WTC11 (cell line): ENCODE results near the gene CMBL. TPM values are rescaled to one million over a fixed set of nuclear protein-coding genes. Genes with fewer than 3 reads are reported as not detected.
A peak's percentile ranks its signal among the peaks of the same experiment; 100 is the strongest.

Source experiments
- ATAC-seq: fragments of 200-7000 bp; cut with Tn5 transposase; 2 replicates; pipeline ENCODE4 v1.10.0; 2021; ENCODE audit warnings: mild to moderate bottlenecking, moderate library complexity
- CTCF ChIA-PET: fragments of 300-600 bp; sonication (Branson Sonifier 250); formaldehyde crosslinking; loops from one replicate; lab custom pipeline; 2021; ENCODE audit warnings: antibody characterized with exemption; lab: Charles Lee
- POLR2A ChIA-PET: fragments of 350-600 bp; sonication (Branson Sonifier 250); formaldehyde crosslinking; loops from one replicate; lab custom pipeline; 2021; ENCODE audit warnings: antibody characterized with exemption; lab: Charles Lee
- DNase-seq: peaks from one replicate; pipeline ENCODE4 v3.0.0; 2021; ENCODE audit warnings: low spot score
- H3K27ac Mint-ChIP-seq: 2 replicates; pipeline ENCODE4 v1.8.0; 2021; ENCODE audit warnings: mixed read lengths
- H3K27me3 Mint-ChIP-seq: 2 replicates; pipeline ENCODE4 v1.8.0; 2021; ENCODE audit warnings: low read depth, mild to moderate bottlenecking, moderate library complexity, mixed read lengths
- H3K36me3 Mint-ChIP-seq: 2 replicates; pipeline ENCODE4 v1.8.0; 2021; ENCODE audit warnings: mixed read lengths
- H3K4me1 Mint-ChIP-seq: 2 replicates; pipeline ENCODE4 v1.8.0; 2022; ENCODE audit warnings: mixed read lengths
- H3K4me3 Mint-ChIP-seq: 2 replicates; pipeline ENCODE4 v1.8.0; 2021; ENCODE audit warnings: mild to moderate bottlenecking, moderate library complexity, mixed read lengths
- H3K9me3 Mint-ChIP-seq: 2 replicates; pipeline ENCODE4 v1.8.0; 2021; ENCODE audit warnings: mixed read lengths
- ATF1 ChIP-seq: sonication (generic); formaldehyde crosslinking; IDR thresholded peaks from 2 replicates; pipeline ENCODE4 v1.8.1; 2023; ENCODE audit warnings: mild to moderate bottlenecking, moderate library complexity, missing genetic modification reagents
- ATF6 ChIP-seq: sonication (generic); formaldehyde crosslinking; IDR thresholded peaks from 2 replicates; pipeline ENCODE4 v1.8.1; 2023; ENCODE audit warnings: mild to moderate bottlenecking, missing genetic modification reagents
- CDX4 ChIP-seq: fragments of 250-450 bp; sonication (Bioruptor Pico); IDR thresholded peaks from 2 replicates; pipeline ENCODE4 v1.9.0; 2021; ENCODE audit warnings: moderate library complexity, mild to moderate bottlenecking, inconsistent platforms, borderline replicate concordance
- E2F4 ChIP-seq: sonication (generic); formaldehyde crosslinking; IDR thresholded peaks from 2 replicates; pipeline ENCODE4 v1.8.1; 2022; ENCODE audit warnings: low read depth, mild to moderate bottlenecking, moderate library complexity, missing genetic modification reagents, borderline replicate concordance
- EMX1 ChIP-seq: fragments of 250-450 bp; sonication (Bioruptor Pico); IDR thresholded peaks from 2 replicates; pipeline ENCODE4 v1.8.0; 2021; ENCODE audit warnings: mild to moderate bottlenecking
- FOXP4 ChIP-seq: sonication (generic); formaldehyde crosslinking; IDR thresholded peaks from 2 replicates; pipeline ENCODE4 v1.8.0; 2022; ENCODE audit warnings: mild to moderate bottlenecking, missing genetic modification reagents
- JAZF1 ChIP-seq: fragments of 250-450 bp; sonication (Bioruptor Pico); IDR thresholded peaks from 2 replicates; pipeline ENCODE4 v1.9.0; 2021; ENCODE audit warnings: moderate library complexity, mild to moderate bottlenecking, inconsistent platforms
- MYBL2 ChIP-seq: sonication (generic); formaldehyde crosslinking; IDR thresholded peaks from 2 replicates; pipeline ENCODE4 v1.8.1; 2023; ENCODE audit warnings: mild to moderate bottlenecking, moderate library complexity, missing genetic modification reagents
- PRDM15 ChIP-seq: sonication (generic); formaldehyde crosslinking; IDR thresholded peaks from 2 replicates; pipeline ENCODE4 v1.8.0; 2022; ENCODE audit warnings: missing genetic modification reagents
- SOX15 ChIP-seq: fragments of 250-450 bp; sonication (Bioruptor Pico); IDR thresholded peaks from 2 replicates; pipeline ENCODE4 v1.9.0; 2021; ENCODE audit warnings: mild to moderate bottlenecking
- SP1 ChIP-seq: sonication (generic); formaldehyde crosslinking; conservative IDR thresholded peaks from 2 replicates; pipeline ENCODE4 v1.8.1; 2022; ENCODE audit warnings: missing genetic modification reagents
- TEAD1 ChIP-seq: sonication (generic); formaldehyde crosslinking; IDR thresholded peaks from 2 replicates; pipeline ENCODE4 v1.8.0; 2022; ENCODE audit warnings: mild to moderate bottlenecking, missing genetic modification reagents
- TP53 ChIP-seq: sonication (generic); formaldehyde crosslinking; IDR thresholded peaks from 2 replicates; pipeline ENCODE4 v1.8.1; 2023; ENCODE audit warnings: mild to moderate bottlenecking, missing genetic modification reagents
- ZMAT4 ChIP-seq: fragments of 250-450 bp; sonication (Bioruptor Pico); IDR thresholded peaks from 2 replicates; pipeline ENCODE4 v1.9.0; 2021; ENCODE audit warnings: mild to moderate bottlenecking
- ZNF219 ChIP-seq: sonication (generic); formaldehyde crosslinking; IDR thresholded peaks from 2 replicates; pipeline ENCODE4 v1.8.0; 2023; ENCODE audit warnings: missing genetic modification reagents, mild to moderate bottlenecking, borderline replicate concordance
- total RNA-seq: library from RNA; stranded (reverse); gene quantifications from 3 replicates; pipeline ENCODE4 v1.2.3, GENCODE V29; 2021

CMBL gene
- total RNA-seq, 1 experiment from 2014 or later: 34.0 TPM

- TF ChIP-seq CDX4 (no peak), FOXP4 (CRISPR knock-in tag) (no peak)
These were observed 15.9 kb downstream of the CMBL start (continued) for GRCh38 chr5:10291692-10292339.

GRCh38 chr5:10290438-10290837 lies 17.3 kb downstream of the CMBL start:
- no peak for ATAC-seq
- no peak for TF ChIP-seq ATF6
- TF ChIP-seq, all 79 proteins: peak for 0
- Mint-ChIP-seq H3K27ac (0 out of 2 replicates have a peak overlapping the region, but pooled peaks have one; percentile 0), H3K27me3 (no peaks in the 10 kb centered on the region), H3K4me1 (peaks cover 14% of the 10 kb centered on the region), H3K9me3 (peaks cover 9% of the 10 kb centered on the region), H3K36me3 (peaks cover 37% of the 10 kb centered on the region), H3K4me3 (no peak overlapping the region)
- POLR2A ChIA-PET: no interaction called here
- no peak for DNase-seq
- CTCF ChIA-PET: no interaction called here

GRCh38 chr5:10289991-10290390 lies 17.7 kb downstream of the CMBL start:
- no peak overlapping the region for H3K27ac Mint-ChIP-seq
- H3K4me3 Mint-ChIP-seq: no peak overlapping the region
- H3K27me3 Mint-ChIP-seq: no peaks in the 10 kb centered on the region
- ATAC-seq: no peak
- ChIA-PET CTCF (interaction anchor here (1.0 to 1.1 kb wide), 3 partner anchors 63 to 134 kb away, joined by 3 to 5 read pairs (median 3); no protein-coding TSS in a partner anchor), POLR2A (interaction anchor here (1.0 kb wide), 1 partner anchor 67 kb away, joined by 3 read pairs; no protein-coding TSS in a partner anchor)
- DNase-seq: no peak
- TF ChIP-seq ZNF219 (no peak), JAZF1 (CRISPR knock-in tag) (no peak)
- peaks cover 14% of the 10 kb centered on the region for H3K4me1 Mint-ChIP-seq
- H3K9me3 Mint-ChIP-seq: peaks cover 9% of the 10 kb centered on the region
- peaks cover 37% of the 10 kb centered on the region for H3K36me3 Mint-ChIP-seq

GRCh38 chr5:10289353-10289752 lies 18.3 kb downstream of the CMBL start:
- Mint-ChIP-seq H3K27ac (peak overlapping the region; percentile 15; the same call in 1 of the 2 replicates), H3K36me3 (peaks cover 37% of the 10 kb centered on the region), H3K4me1 (peaks cover 14% of the 10 kb centered on the region), H3K27me3 (no peaks in the 10 kb centered on the region), H3K4me3 (no peak overlapping the region), H3K9me3 (peaks cover 9% of the 10 kb centered on the region)
- ChIA-PET CTCF (interaction anchor here (0.6 to 1.1 kb wide), 4 partner anchors 64 to 135 kb away, joined by 3 to 5 read pairs (median 3); no protein-coding TSS in a partner anchor), POLR2A (interaction anchor here (1.0 kb wide), 1 partner anchor 68 kb away, joined by 3 read pairs; no protein-coding TSS in a partner anchor)
- DNase-seq (no peak), ATAC-seq (peak; percentile 60)
- TF ChIP-seq TEAD1 (CRISPR knock-in tag) (no peak), ATF1 (CRISPR knock-in tag) (no peak), TP53 (no peak), SOX15 (no peak)

- Mint-ChIP-seq H3K36me3 (peaks cover 34% of the 10 kb centered on the region), H3K9me3 (peaks cover 5% of the 10 kb centered on the region), H3K27me3 (no peaks in the 10 kb centered on the region), H3K27ac (no peak overlapping the region), H3K4me1 (peaks cover 17% of the 10 kb centered on the region), H3K4me3 (no peak overlapping the region)
- ChIA-PET CTCF (interaction anchor here (0.6 to 1.1 kb wide), 4 partner anchors 64 to 136 kb away, joined by 3 to 5 read pairs (median 3); no protein-coding TSS in a partner anchor), POLR2A (interaction anchor here (1.0 kb wide), 1 partner anchor 69 kb away, joined by 3 read pairs; no protein-coding TSS in a partner anchor)
- ATAC-seq (no peak), DNase-seq (no peak)
- TF ChIP-seq SP1 (CRISPR knock-in tag): no peak
- no peak for TF ChIP-seq ZMAT4 (CRISPR knock-in tag)
- TF ChIP-seq TEAD1 (CRISPR knock-in tag): no peak
- TF ChIP-seq EMX1 (CRISPR knock-in tag): no peak
- no peak for TF ChIP-seq E2F4 (CRISPR knock-in tag)
- TF ChIP-seq MYBL2: no peak
- no peak for TF ChIP-seq PRDM15 (CRISPR knock-in tag)
- TF ChIP-seq SOX15: no peak
These were observed 19.0 kb downstream of the CMBL start for GRCh38 chr5:10288592-10289219.
